ENCODE measurements around the gene TMPRSS6.

TMPRSS6 gene

GRCh38 chr22:37133304-37134018 lies 23.9 kb upstream of the TMPRSS6 start:
- no peak for DNase-seq (ENCODE audit: low read depth)
- no peak for TF ChIP-seq CTCF (conservative IDR thresholded peaks at IDR 0.05; ENCODE audit: low read length)
- H3K4me3 ChIP-seq (ENCODE audit: low read length), result no peak overlapping the region

GRCh38 chr22:37132773-37133172 lies 23.3 kb upstream of the TMPRSS6 start:
- DNase-seq (ENCODE audit: low read depth), result no peak
- no peak for TF ChIP-seq CTCF (conservative IDR thresholded peaks at IDR 0.05; ENCODE audit: low read length)
- no peak overlapping the region for H3K4me3 ChIP-seq (ENCODE audit: low read length)

- TF ChIP-seq CTCF (conservative IDR thresholded peaks at IDR 0.05; ENCODE audit: low read length), result no peak
- no peak for DNase-seq (ENCODE audit: low read depth)
- no peak overlapping the region for H3K4me3 ChIP-seq (ENCODE audit: low read length)
These were observed 20.4 kb upstream of the TMPRSS6 start for GRCh38 chr22:37129866-37130441.

GRCh38 chr22:37128555-37129281 lies 19.2 kb upstream of the TMPRSS6 start:
- no peak for DNase-seq (ENCODE audit: low read depth)
- TF ChIP-seq CTCF (conservative IDR thresholded peaks at IDR 0.05; ENCODE audit: low read length), result no peak
- H3K4me3 ChIP-seq (ENCODE audit: low read length), result no peak overlapping the region

GRCh38 chr22:37127350-37127878 lies 17.9 kb upstream of the TMPRSS6 start:
- no peak for DNase-seq (ENCODE audit: low read depth)
- H3K4me3 ChIP-seq (ENCODE audit: low read length), result no peak overlapping the region
- no peak for TF ChIP-seq CTCF (conservative IDR thresholded peaks at IDR 0.05; ENCODE audit: low read length)

GRCh38 chr22:37126882-37127281 lies 17.4 kb upstream of the TMPRSS6 start:
- TF ChIP-seq CTCF (conservative IDR thresholded peaks at IDR 0.05; ENCODE audit: low read length), result peak; percentile 14; the same call in 1 of the 2 replicates
- H3K4me3 ChIP-seq (ENCODE audit: low read length), result no peak overlapping the region
- no peak for DNase-seq (ENCODE audit: low read depth)
